K562 (cell line): ENCODE results near the gene ITPR1. TPM values are rescaled to one million over a fixed set of nuclear protein-coding genes. Genes with fewer than 3 reads are reported as not detected.

Experiments
- ATAC-seq: fragments of 200-7000 bp; cut with Tn5 transposase; 3 replicates; pipeline ENCODE4 v1.9.1; 2020; ENCODE audit warnings: moderate library complexity
- BruUV-seq: library from RNA; stranded (reverse); fragments of 400-500 nt; replicated peaks from 2 replicates; lab custom pipeline; 2021; lab: Mats Ljungman, UMichigan
- CTCF ChIA-PET: fragments of 300-600 bp; formaldehyde crosslinking; extraction: SDS; loops from one replicate; lab custom pipeline; 2021; ENCODE audit warnings: low intra/inter-chr PET ratio; lab: Yijun Ruan, JAX
- POLR2A ChIA-PET: fragments of 300-600, 350-650 bp; sonication (Branson Sonifier 250); formaldehyde crosslinking; extraction: SDS; loops from one replicate; lab custom pipeline; 2021; ENCODE audit warnings: antibody characterized with exemption, inconsistent platforms; lab: Yijun Ruan, JAX
- DNase-seq, 4 experiments: peaks; one replicate each; pipeline versions ENCODE4 v3.0.0 to v3.0.0-alpha.2; 2011 to 2018; ENCODE audit warnings: low spot score in 3 of 4, mixed read lengths in 3 of 4; ENCODE audit errors: extremely low read depth in 1 of 4
- FAIRE-seq: peaks from 2 replicates; lab custom pipeline; 2011; peaks lifted over from hg19 to GRCh38; lab: Jason Lieb, UNC
- H2AFZ ChIP-seq: 2 replicates; pipeline ENCODE4 v1.6.0; 2011; ENCODE audit warnings: low read depth, low read length, control low read depth, inconsistent platforms
- H3K27ac ChIP-seq: fragments of 200-600 bp; 3 replicates; pipeline ENCODE4 v1.8.0; 2011; ENCODE audit warnings: low read depth, mild to moderate bottlenecking, control low read depth, inconsistent platforms, low read length, moderate library complexity, mixed read lengths; ENCODE audit errors: extremely low read depth
- H3K27me3 ChIP-seq, 2 experiments: fragments of 300-600 bp in 1 of 2; 2 replicates in 1 of 2; 3 replicates in 1 of 2; pipeline versions ENCODE4 v1.6.0 to v1.8.0; 2011; ENCODE audit warnings: inconsistent platforms in 2 of 2, low read length in 2 of 2, mild to moderate bottlenecking in 1 of 2, mixed read lengths in 1 of 2, moderate library complexity in 1 of 2; ENCODE audit not compliant: control insufficient read depth in 2 of 2, insufficient read depth in 2 of 2
- H3K36me3 ChIP-seq: fragments of 300-600 bp; 3 replicates; pipeline ENCODE4 v1.8.0; 2011; ENCODE audit warnings: mild to moderate bottlenecking, low read length, inconsistent platforms; ENCODE audit not compliant: control insufficient read depth, insufficient read depth
- H3K4me1 ChIP-seq, 2 experiments: fragments of 200-600 bp in 1 of 2; replicated peaks in 1 of 2; 2 replicates in 1 of 2; 3 replicates in 1 of 2; pipeline versions ENCODE4 v1.5.1 to v1.8.0; 2011; ENCODE audit warnings: inconsistent platforms in 2 of 2, low read length in 2 of 2, mild to moderate bottlenecking in 1 of 2, mixed read lengths in 1 of 2, moderate library complexity in 1 of 2; ENCODE audit not compliant: control insufficient read depth in 2 of 2, insufficient read depth in 2 of 2
- H3K4me2 ChIP-seq: 2 replicates; pipeline ENCODE4 v1.6.1; 2011; ENCODE audit warnings: low read length, control low read depth, inconsistent platforms, mixed read lengths; ENCODE audit not compliant: insufficient read depth
- H3K4me3 ChIP-seq: fragments of 200-600 bp; sonication (generic), shearing (Covaris generic); 2 replicates; pipeline ENCODE4 v1.5.1; 2016; ENCODE audit warnings: control low read depth, inconsistent platforms
- H3K79me2 ChIP-seq: fragments of 200-600 bp; 3 replicates; pipeline ENCODE4 v1.8.0; 2011; ENCODE audit warnings: low read length, inconsistent platforms; ENCODE audit not compliant: control insufficient read depth, insufficient read depth
- H3K9ac ChIP-seq, 2 experiments: 2 replicates each; pipeline versions ENCODE4 v1.6.0 to v1.6.1; 2011; ENCODE audit warnings: low read depth in 2 of 2, low read length in 2 of 2, control low read depth in 1 of 2, inconsistent platforms in 1 of 2, mild to moderate bottlenecking in 1 of 2, mixed read lengths in 1 of 2; ENCODE audit not compliant: insufficient read depth in 1 of 2
- H3K9me1 ChIP-seq: one replicate; pipeline ENCODE4 v1.6.0; 2011; ENCODE audit warnings: inconsistent platforms, mild to moderate bottlenecking, low read length, moderate library complexity; ENCODE audit not compliant: control insufficient read depth, insufficient read depth
- H3K9me3 ChIP-seq: replicated peaks from 2 replicates; pipeline ENCODE4 v1.5.1; 2011; ENCODE audit warnings: low read depth, low read length, inconsistent platforms; ENCODE audit not compliant: control insufficient read depth, insufficient read depth
- H4K20me1 ChIP-seq: replicated peaks from 2 replicates; pipeline ENCODE4 v1.6.1; 2011; ENCODE audit warnings: low read length, inconsistent platforms, mixed read lengths; ENCODE audit not compliant: control insufficient read depth, insufficient read depth
- ATF2 ChIP-seq: sonication (generic); formaldehyde crosslinking; IDR thresholded peaks from 2 replicates; pipeline ENCODE4 v1.8.1; 2022; ENCODE audit warnings: missing genetic modification reagents
- E2F1 ChIP-seq: sonication (generic); formaldehyde crosslinking; IDR thresholded peaks from 2 replicates; pipeline ENCODE4 v1.8.1; 2023; ENCODE audit warnings: mild to moderate bottlenecking, missing genetic modification reagents, moderate library complexity
- HDAC2 ChIP-seq: fragments of 450-650 bp; IDR thresholded peaks from 2 replicates; pipeline ENCODE4 v1.6.1; 2016; ENCODE audit warnings: mild to moderate bottlenecking
- RBBP5 ChIP-seq: fragments of 200-600 bp; sonication (generic); IDR thresholded peaks from 2 replicates; pipeline ENCODE4 v1.6.1; 2012; ENCODE audit warnings: borderline replicate concordance, mild to moderate bottlenecking, low read length, control low read depth, inconsistent platforms; ENCODE audit not compliant: insufficient read depth, poor library complexity, severe bottlenecking
- RUNX1 ChIP-seq: sonication (generic); IDR thresholded peaks from 2 replicates; pipeline ENCODE4 v1.6.1; 2016; ENCODE audit warnings: antibody characterized with exemption, low read depth
- SMC3 ChIP-seq: conservative IDR thresholded peaks from 2 replicates; pipeline ENCODE4 v1.6.1; 2011; ENCODE audit warnings: low read depth, low read length, improper control_type of control experiment; ENCODE audit not compliant: insufficient read depth
- TCF7L2 ChIP-seq: fragments of 150-350 bp; IDR thresholded peaks from 2 replicates; pipeline ENCODE4 v1.6.1; 2016; ENCODE audit warnings: low read depth, mild to moderate bottlenecking, low read length, moderate library complexity
- ZFP1 ChIP-seq: fragments of 450-650 bp; formaldehyde crosslinking; IDR thresholded peaks from 2 replicates; pipeline ENCODE4 v1.4.0; 2020; ENCODE audit warnings: mild to moderate bottlenecking, mixed read lengths
- ZNF134 ChIP-seq: fragments of 250-450 bp; sonication (Bioruptor Pico); conservative IDR thresholded peaks from 2 replicates; pipeline ENCODE4 v1.4.0; 2020
- ZNF780A ChIP-seq: fragments of 250-450 bp; sonication (Bioruptor Pico); IDR thresholded peaks from 2 replicates; pipeline ENCODE4 v1.5.0; 2021; ENCODE audit warnings: mild to moderate bottlenecking
- WGBS: fragments of 100-300 bp; shearing (Covaris generic); methylation state at CpG from one replicate; pipeline ENCODE4 v1.1.6; 2016; ENCODE audit warnings: low coverage, mixed read lengths; ENCODE audit not compliant: insufficient coverage; ENCODE audit errors: missing lambda C conversion rate; 5-methylcytosine and 5-hydroxymethylcytosine counted together
- in situ Hi-C: fragments of 300-500 bp; cut with MboI; formaldehyde crosslinking; loops from 4 replicates; pipeline ENCODE4 v1.15.0; 2018; ENCODE audit warnings: inconsistent platforms, mixed read lengths
- intact Hi-C: fragments of 100-400 bp; cut with micrococcal nuclease; formaldehyde crosslinking; loops from 2 replicates; pipeline ENCODE4 v1.14.2; 2022
- polyA plus RNA-seq, 8 experiments: library from polyadenylated mRNA; depleted of rRNA in 4 of 8; stranded (reverse) in 5 of 8; unstranded in 3 of 8; fragments of >200 nt; fragmentation: Nextera tagmentation in 2 of 8; fragmentation: Illumina TruSeq in 1 of 8; extraction: Ambion mirVana in 2 of 8; extraction: Trizol in 1 of 8; gene quantifications; 2 replicates each; pipeline versions ENCODE4 v1.2.1 to v1.2.3, GENCODE V29; 2011 to 2014; ENCODE audit warnings: inconsistent platforms in 1 of 8, missing spikeins in 1 of 8
- total RNA-seq, 7 experiments: library from RNA; depleted of rRNA in 6 of 7; stranded (reverse); fragments of >200 nt in 6 of 7; fragmentation: Illumina TruSeq in 2 of 7; extraction: Trizol in 2 of 7; gene quantifications; 2 replicates each; pipeline versions ENCODE4 v1.2.1 to v1.2.3, GENCODE V29; 2011 to 2021; ENCODE audit warnings: low replicate concordance in 1 of 7
- TF ChIP-seq, protein P1 (sequence below), 2 experiments: fragments of 200-800 bp in 1 of 2; sonication (Bioruptor generic) in 1 of 2; sonication (generic) in 1 of 2; formaldehyde crosslinking in 1 of 2; IDR thresholded peaks in 1 of 2; conservative IDR thresholded peaks in 1 of 2; 2 replicates each; pipeline versions ENCODE4 v1.5.0 to v1.6.1; 2016 to 2020; ENCODE audit warnings: missing compliant biosample characterization in 1 of 2, missing genetic modification characterization in 1 of 2, missing genetic modification reagents in 1 of 2
- TF ChIP-seq, protein P2 (sequence below): fragments of 450-650 bp; formaldehyde crosslinking; IDR thresholded peaks from 2 replicates; pipeline ENCODE4 v1.4.0; 2020; ENCODE audit warnings: mild to moderate bottlenecking, moderate library complexity

The ITPR1 gene
- total and polyA plus RNA-seq, 9 of the 15 experiments (the other 6 are each of a cell fraction or from before 2014, with no cell fraction given), result 22.4 to 40.0 (median 27.4) TPM

- FAIRE-seq (no peak), ATAC-seq (peak; percentile 41), DNase-seq (no peak)
- Histone ChIP-seq H3K79me2 (no peaks in the 10 kb centered on the region), H3K9me3 (no peaks in the 10 kb centered on the region), H3K36me3 (no peaks in the 10 kb centered on the region; the same call in 2 of the 3 replicates), H3K27ac (no peak overlapping the region), H3K4me1 (peaks cover 0 to 18% of the 10 kb centered on the region in 2 experiments; a peak in 2 of 5 replicates), H3K9ac (no peak overlapping the region), H2AFZ (no peak overlapping the region; the same call in 1 of the 2 replicates), H3K4me2 (no peak overlapping the region; the same call in 1 of the 2 replicates), H3K9me1 (no peaks in the 10 kb centered on the region), H3K4me3 (no peak overlapping the region), H3K27me3 (no peaks in the 10 kb centered on the region), H4K20me1 (no peaks in the 10 kb centered on the region)
- TF ChIP-seq RBBP5 (no peak), HDAC2 (no peak), ZNF780A (CRISPR knock-in tag) (no peak), ATF2 (CRISPR knock-in tag) (no peak), ZFP1 (CRISPR knock-in tag) (no peak), ZNF134 (CRISPR knock-in tag) (no peak), TCF7L2 (no peak), SMC3 (no peak), E2F1 (CRISPR knock-in tag) (no peak), RUNX1 (no peak)
- TF ChIP-seq, protein P1, sequence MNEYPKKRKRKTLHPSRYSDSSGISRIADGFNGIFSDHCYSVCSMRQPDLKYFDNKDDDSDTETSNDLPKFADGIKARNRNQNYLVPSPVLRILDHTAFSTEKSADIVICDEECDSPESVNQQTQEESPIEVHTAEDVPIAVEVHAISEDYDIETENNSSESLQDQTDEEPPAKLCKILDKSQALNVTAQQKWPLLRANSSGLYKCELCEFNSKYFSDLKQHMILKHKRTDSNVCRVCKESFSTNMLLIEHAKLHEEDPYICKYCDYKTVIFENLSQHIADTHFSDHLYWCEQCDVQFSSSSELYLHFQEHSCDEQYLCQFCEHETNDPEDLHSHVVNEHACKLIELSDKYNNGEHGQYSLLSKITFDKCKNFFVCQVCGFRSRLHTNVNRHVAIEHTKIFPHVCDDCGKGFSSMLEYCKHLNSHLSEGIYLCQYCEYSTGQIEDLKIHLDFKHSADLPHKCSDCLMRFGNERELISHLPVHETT (CRISPR knock-in tag; conservative IDR thresholded peaks at IDR 0.05 in 1 of 2, IDR thresholded peaks at IDR 0.05 in 1 of 2), result no peak
- TF ChIP-seq, protein P2, sequence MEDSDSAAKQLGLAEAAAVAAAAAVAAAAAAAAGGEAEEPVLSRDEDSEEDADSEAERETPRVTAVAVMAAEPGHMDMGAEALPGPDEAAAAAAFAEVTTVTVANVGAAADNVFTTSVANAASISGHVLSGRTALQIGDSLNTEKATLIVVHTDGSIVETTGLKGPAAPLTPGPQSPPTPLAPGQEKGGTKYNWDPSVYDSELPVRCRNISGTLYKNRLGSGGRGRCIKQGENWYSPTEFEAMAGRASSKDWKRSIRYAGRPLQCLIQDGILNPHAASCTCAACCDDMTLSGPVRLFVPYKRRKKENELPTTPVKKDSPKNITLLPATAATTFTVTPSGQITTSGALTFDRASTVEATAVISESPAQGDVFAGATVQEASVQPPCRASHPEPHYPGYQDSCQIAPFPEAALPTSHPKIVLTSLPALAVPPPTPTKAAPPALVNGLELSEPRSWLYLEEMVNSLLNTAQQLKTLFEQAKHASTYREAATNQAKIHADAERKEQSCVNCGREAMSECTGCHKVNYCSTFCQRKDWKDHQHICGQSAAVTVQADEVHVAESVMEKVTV (CRISPR knock-in tag), result no peak
- BruUV-seq, result no TSS peak
- ChIA-PET CTCF (no interaction called here), POLR2A (interaction anchor here (0.7 to 3.4 kb wide), 5 partner anchors 10 to 113 kb away, joined by 3 to 15 read pairs (median 4); partner anchors contain the start of gene ITPR1)
- intact Hi-C loops (no loop called here), in situ Hi-C loops (no loop called here)
- 50% methylated on average over 6 of the region's 6 CpGs for WGBS
Measured at GRCh38 chr3:4448187-4448586, 45.0 kb upstream of the ITPR1 start.
